Heart left ventricle (tissue), 13 donors: ENCODE data around the gene FAM32A.

ENCODE experiments used
- POLR2A ChIP-seq, 2 donors: fragments of 450-650 bp; IDR thresholded peaks; one replicate each; pipeline ENCODE4 v1.6.1; 2017; ENCODE audit warnings: antibody characterized with exemption in 2 of 2, mild to moderate bottlenecking in 2 of 2, moderate library complexity in 2 of 2
- TF ChIP-seq, protein P1 (sequence below), 12 donors: fragments of 200-600 bp; sonication (generic) in 4 of 12; IDR thresholded peaks; one replicate each; pipeline versions ENCODE4 v1.5.0 to v1.8.0; 2018 to 2022; ENCODE audit warnings: antibody characterized with exemption in 12 of 12, mild to moderate bottlenecking in 5 of 12
- donor health status: ischemic (EF 13 %, LVEDD 7.1; RV severe dilation, severe dysfunction).
- donor health status: DM: no; HTN: yes; CAD: no.
- donor health status: DM: no; HTN: no; CAD: no.
- donor health status: ischemic (EF 25% LVEDD 6.9; RV normal size, moderate dysfunction).
- donor health status: ischemic (EF 25% LVEDD 5.7; RV mildly dilated, moderate dysfunction).
- donor health status: ischemic (EF 35%, LVEDD 5.7; RV mildly dilated, moderate dysfunction).
- donor health status: nonischemic (EF 11% LVEDD 7.7; RV severe dilation, severe dysfunction).
- donor health status: DM: yes; HTN: yes; CAD: no.
- donor health status: PGD.
- donor health status: ischemic (EF 29% LVEDD 5.4; RV normal size, mild dysfunction).
- donor health status: nonischemic (EF 23%, LVEDD 6.1; RV moderate dilation, normal function).

GRCh38 chr19:16222806-16223205 is 37.6 kb downstream of the FAM32A start:
- TF ChIP-seq, protein P1, sequence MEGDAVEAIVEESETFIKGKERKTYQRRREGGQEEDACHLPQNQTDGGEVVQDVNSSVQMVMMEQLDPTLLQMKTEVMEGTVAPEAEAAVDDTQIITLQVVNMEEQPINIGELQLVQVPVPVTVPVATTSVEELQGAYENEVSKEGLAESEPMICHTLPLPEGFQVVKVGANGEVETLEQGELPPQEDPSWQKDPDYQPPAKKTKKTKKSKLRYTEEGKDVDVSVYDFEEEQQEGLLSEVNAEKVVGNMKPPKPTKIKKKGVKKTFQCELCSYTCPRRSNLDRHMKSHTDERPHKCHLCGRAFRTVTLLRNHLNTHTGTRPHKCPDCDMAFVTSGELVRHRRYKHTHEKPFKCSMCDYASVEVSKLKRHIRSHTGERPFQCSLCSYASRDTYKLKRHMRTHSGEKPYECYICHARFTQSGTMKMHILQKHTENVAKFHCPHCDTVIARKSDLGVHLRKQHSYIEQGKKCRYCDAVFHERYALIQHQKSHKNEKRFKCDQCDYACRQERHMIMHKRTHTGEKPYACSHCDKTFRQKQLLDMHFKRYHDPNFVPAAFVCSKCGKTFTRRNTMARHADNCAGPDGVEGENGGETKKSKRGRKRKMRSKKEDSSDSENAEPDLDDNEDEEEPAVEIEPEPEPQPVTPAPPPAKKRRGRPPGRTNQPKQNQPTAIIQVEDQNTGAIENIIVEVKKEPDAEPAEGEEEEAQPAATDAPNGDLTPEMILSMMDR (IDR thresholded peaks at IDR 0.05): no peak
- TF ChIP-seq POLR2A (IDR thresholded peaks at IDR 0.05): no peak
